CD14-positive monocyte (primary cell): ENCODE data around the gene VWA5B2. TPM values are rescaled to one million over a fixed set of nuclear protein-coding genes. Genes with fewer than 3 reads are reported as not detected.

Experiments
- DNase-seq, 3 donors: peaks; one replicate each; pipeline ENCODE4 v3.0.0-alpha.2; 2011 to 2022
- H2AFZ ChIP-seq: 2 replicates; pipeline ENCODE4 v1.6.0; 2012; ENCODE audit warnings: mild to moderate bottlenecking, low read depth, low read length, inconsistent platforms; ENCODE audit not compliant: insufficient read depth, poor library complexity, severe bottlenecking
- H3K27ac ChIP-seq, 2 donors: 1 replicate in 1 of 2; 2 replicates in 1 of 2; pipeline ENCODE4 v1.5.1; 2012 to 2013; ENCODE audit warnings: low read length in 2 of 2, control low read depth in 1 of 2, inconsistent platforms in 1 of 2, low read depth in 1 of 2, mild to moderate bottlenecking in 1 of 2
- H3K27me3 ChIP-seq, 2 donors: one replicate each; pipeline versions ENCODE4 v1.6.0 to v1.6.1; 2011 to 2013; ENCODE audit warnings: low read length in 2 of 2; ENCODE audit not compliant: control insufficient read depth in 2 of 2, insufficient read depth in 2 of 2
- H3K36me3 ChIP-seq, 2 donors: replicated peaks in 1 of 2; 1 replicate in 1 of 2; 2 replicates in 1 of 2; pipeline versions ENCODE4 v1.5.1 to v1.6.1; 2012 to 2013; ENCODE audit warnings: low read length in 2 of 2, control low read depth in 1 of 2, inconsistent platforms in 1 of 2, mild to moderate bottlenecking in 1 of 2; ENCODE audit not compliant: insufficient read depth in 2 of 2, control insufficient read depth in 1 of 2
- H3K4me1 ChIP-seq, 2 donors: 1 replicate in 1 of 2; 2 replicates in 1 of 2; pipeline versions ENCODE4 v1.5.1 to v1.6.1; 2012 to 2013; ENCODE audit warnings: low read length in 2 of 2, control low read depth in 1 of 2, inconsistent platforms in 1 of 2, mild to moderate bottlenecking in 1 of 2, moderate library complexity in 1 of 2; ENCODE audit not compliant: insufficient read depth in 2 of 2, control insufficient read depth in 1 of 2
- H3K4me2 ChIP-seq: replicated peaks from 2 replicates; pipeline ENCODE3; 2012; ENCODE audit warnings: low read length, moderate library complexity, mild to moderate bottlenecking; ENCODE audit not compliant: poor library complexity, severe bottlenecking; ENCODE audit errors: extremely low read depth
- H3K4me3 ChIP-seq, 3 experiments: fragments of 200-600 bp in 1 of 3; sonication (generic) in 1 of 3; replicated peaks in 1 of 3; 1 replicate in 2 of 3; 2 replicates in 1 of 3; pipeline ENCODE4 v1.5.1; 2011 to 2013; ENCODE audit warnings: low read length in 3 of 3, mild to moderate bottlenecking in 3 of 3, control low read depth in 2 of 3, low read depth in 2 of 3, inconsistent platforms in 1 of 3, moderate library complexity in 1 of 3
- H3K79me2 ChIP-seq: 2 replicates; pipeline ENCODE4 v1.6.0; 2012; ENCODE audit warnings: mild to moderate bottlenecking, control low read depth, inconsistent platforms, low read length, moderate library complexity; ENCODE audit not compliant: insufficient read depth
- H3K9ac ChIP-seq: 2 replicates; pipeline ENCODE4 v1.6.0; 2017; ENCODE audit warnings: low read length, mild to moderate bottlenecking; ENCODE audit not compliant: insufficient read depth, poor library complexity, severe bottlenecking
- H3K9me3 ChIP-seq, 2 donors: replicated peaks in 1 of 2; 1 replicate in 1 of 2; 2 replicates in 1 of 2; pipeline versions ENCODE4 v1.5.1 to v1.6.1; 2012 to 2013; ENCODE audit warnings: low read length in 2 of 2, control low read depth in 1 of 2; ENCODE audit not compliant: control insufficient read depth in 1 of 2, insufficient read depth in 1 of 2
- H4K20me1 ChIP-seq: 2 replicates; pipeline ENCODE4 v1.6.0; 2012; ENCODE audit warnings: mild to moderate bottlenecking, low read length, control low read depth, moderate library complexity; ENCODE audit not compliant: insufficient read depth
- H3K27ac Mint-ChIP-seq, 7 donors: one replicate each; pipeline ENCODE4 v1.8.0; 2020; ENCODE audit warnings: mild to moderate bottlenecking in 7 of 7, mixed read lengths in 7 of 7, moderate library complexity in 6 of 7, inconsistent platforms in 2 of 7
- H3K27me3 Mint-ChIP-seq, 3 donors: one replicate each; pipeline ENCODE4 v1.8.0; 2021 to 2022; ENCODE audit warnings: low read depth in 3 of 3, mild to moderate bottlenecking in 3 of 3, mixed read lengths in 3 of 3, moderate library complexity in 3 of 3, inconsistent platforms in 1 of 3
- H3K36me3 Mint-ChIP-seq, 2 donors: one replicate each; pipeline ENCODE4 v1.8.0; 2020; ENCODE audit warnings: mixed read lengths in 2 of 2, inconsistent platforms in 1 of 2, mild to moderate bottlenecking in 1 of 2
- H3K4me1 Mint-ChIP-seq: one replicate; pipeline ENCODE4 v1.8.0; 2020; ENCODE audit warnings: mild to moderate bottlenecking, mixed read lengths
- H3K4me3 Mint-ChIP-seq, 2 donors: one replicate each; pipeline ENCODE4 v1.8.0; 2020; ENCODE audit warnings: mild to moderate bottlenecking in 2 of 2, mixed read lengths in 2 of 2, moderate library complexity in 1 of 2
- H3K9me3 Mint-ChIP-seq, 7 donors: one replicate each; pipeline ENCODE4 v1.8.0; 2020 to 2022; ENCODE audit warnings: mixed read lengths in 7 of 7, mild to moderate bottlenecking in 6 of 7, moderate library complexity in 6 of 7, inconsistent platforms in 2 of 7
- CTCF ChIP-seq: fragments of 200-600 bp; IDR thresholded peaks from one replicate; pipeline ENCODE4 v1.8.0; 2022; ENCODE audit warnings: antibody characterized with exemption, mild to moderate bottlenecking
- WGBS: methylation state at CpG from one replicate; pipeline ENCODE4 v1.1.5; 2013; ENCODE audit warnings: missing lambda C conversion rate; ENCODE audit not compliant: insufficient coverage; 5-methylcytosine and 5-hydroxymethylcytosine counted together
- intact Hi-C, 2 donors: fragments of 100-400 bp; cut with micrococcal nuclease; formaldehyde crosslinking; loops; one replicate each; pipeline versions ENCODE4 v1.15.0 to v1.15.1; 2023
- polyA plus RNA-seq, 3 donors: library from polyadenylated mRNA; depleted of rRNA in 1 of 3; unstranded in 2 of 3; stranded (reverse) in 1 of 3; fragments of 300-500 nt in 2 of 3; fragments of >200 nt in 1 of 3; fragmentation: Illumina TruSeq in 2 of 3; gene quantifications; 1 replicate in 2 of 3; 2 replicates in 1 of 3; pipeline ENCODE4 v1.2.3, GENCODE V29; 2012 to 2021

Gene VWA5B2
- polyA plus RNA-seq, 3 donors: 0.32 TPM; not detected in 2

GRCh38 chr3:184222521-184222920, 6.9 kb upstream of the VWA5B2 start:
- no peak overlapping the region for H3K4me2 ChIP-seq
- Mint-ChIP-seq H3K27ac (no peak overlapping the region), H3K9me3 (peaks cover 0 to 1% (median 0%) of the 10 kb centered on the region in 7 donors), H3K4me3 (no peak overlapping the region), H3K36me3 (no peaks in the 10 kb centered on the region), H3K4me1 (no peaks in the 10 kb centered on the region), H3K27me3 (peaks cover 31 to 44% (median 33%) of the 10 kb centered on the region in 3 donors)
- no peaks in the 10 kb centered on the region for H3K36me3 ChIP-seq
- no CpG with 5 or more reads among the region's 3 CpGs for WGBS
- H3K27me3 ChIP-seq: peaks cover 4 to 16% of the 10 kb centered on the region in 2 donors
- intact Hi-C loops: no loop called here
- H2AFZ ChIP-seq: no peak overlapping the region
- H3K9ac ChIP-seq: no peak overlapping the region
- H3K4me1 ChIP-seq: no peaks in the 10 kb centered on the region
- H4K20me1 ChIP-seq: no peaks in the 10 kb centered on the region
- no peaks in the 10 kb centered on the region for H3K79me2 ChIP-seq
- H3K27ac ChIP-seq: no peak overlapping the region
- no peak for DNase-seq
- H3K9me3 ChIP-seq: no peaks in the 10 kb centered on the region
- H3K4me3 ChIP-seq: no peak overlapping the region
- TF ChIP-seq CTCF: no peak

- Histone ChIP-seq H3K4me3 (no peak overlapping the region), H3K27me3 (peaks cover 18 to 30% of the 10 kb centered on the region in 2 donors), H2AFZ (no peak overlapping the region), H3K27ac (no peak overlapping the region), H3K36me3 (no peaks in the 10 kb centered on the region), H3K79me2 (no peaks in the 10 kb centered on the region), H3K9ac (no peak overlapping the region), H4K20me1 (no peaks in the 10 kb centered on the region), H3K4me2 (no peak overlapping the region), H3K9me3 (peaks cover 0 to 5% of the 10 kb centered on the region in 2 donors), H3K4me1 (no peaks in the 10 kb centered on the region)
- H3K27ac Mint-ChIP-seq: no peak overlapping the region
- intact Hi-C loops: no loop called here
- H3K36me3 Mint-ChIP-seq: no peaks in the 10 kb centered on the region
- H3K4me1 Mint-ChIP-seq: peaks cover 2% of the 10 kb centered on the region
- WGBS: 84% methylated on average over 2 of the region's 3 CpGs
- DNase-seq: no peak
- no peak overlapping the region for H3K4me3 Mint-ChIP-seq
- peaks cover 0 to 10% (median 0%) of the 10 kb centered on the region in 7 donors for H3K9me3 Mint-ChIP-seq
- TF ChIP-seq CTCF: no peak
- peaks cover 41 to 59% (median 47%) of the 10 kb centered on the region in 3 donors for H3K27me3 Mint-ChIP-seq
These were observed 5.4 kb upstream of the VWA5B2 start for GRCh38 chr3:184223946-184224345.
